HepG2 (cell line): ENCODE data around the gene GSDME. TPM values are rescaled to one million over a fixed set of nuclear protein-coding genes. Genes with fewer than 3 reads are reported as not detected.

Experiments used
- ATAC-seq: fragments of 200-7000 bp; cut with Tn5 transposase; 3 replicates; pipeline ENCODE4 v1.9.1; 2020; ENCODE audit warnings: mild to moderate bottlenecking, moderate library complexity
- BruUV-seq: library from RNA; stranded (reverse); fragments of 400-500 nt; replicated peaks from 2 replicates; lab custom pipeline; 2021; lab: Mats Ljungman, UMichigan
- CTCF ChIA-PET: fragments of 300-600 bp; formaldehyde crosslinking; extraction: SDS; loops from one replicate; lab custom pipeline; 2021; ENCODE audit warnings: low total read pairs, inconsistent platforms, low intra/inter-chr PET ratio; lab: Yijun Ruan, JAX
- POLR2A ChIA-PET: fragments of 350-600 bp; sonication (Branson Sonifier 250); formaldehyde crosslinking; loops from one replicate; lab custom pipeline; 2020; ENCODE audit warnings: antibody characterized with exemption, inconsistent platforms; lab: Yijun Ruan, JAX
- DNase-seq: peaks from one replicate; pipeline ENCODE4 v3.0.0-alpha.2; 2015; ENCODE audit warnings: low spot score
- FAIRE-seq: peaks from 3 replicates; lab custom pipeline; 2011; peaks lifted over from hg19 to GRCh38; lab: Jason Lieb, UNC
- H2AFZ ChIP-seq: one replicate; pipeline ENCODE4 v1.6.1; 2011; ENCODE audit warnings: low read length, inconsistent platforms
- H3K27ac ChIP-seq: fragments of 300-600 bp; 3 replicates; pipeline ENCODE4 v1.8.0; 2011; ENCODE audit warnings: mixed run types, mild to moderate bottlenecking, mixed read lengths, low read length, inconsistent platforms; ENCODE audit not compliant: insufficient read depth; ENCODE audit errors: extremely low read length
- H3K27me3 ChIP-seq, 2 experiments: fragments of 200-600 bp in 1 of 2; 2 replicates in 1 of 2; 3 replicates in 1 of 2; pipeline versions ENCODE4 v1.6.0 to v1.8.0; 2011; ENCODE audit warnings: low read length in 2 of 2, mild to moderate bottlenecking in 2 of 2, moderate library complexity in 2 of 2, inconsistent platforms in 1 of 2; ENCODE audit not compliant: insufficient read depth in 2 of 2, control insufficient read depth in 1 of 2
- H3K36me3 ChIP-seq, 2 experiments: fragments of 200-600 bp in 1 of 2; replicated peaks in 1 of 2; 2 replicates in 1 of 2; 3 replicates in 1 of 2; pipeline versions ENCODE4 v1.5.1 to v1.8.0; 2011; ENCODE audit warnings: low read length in 2 of 2, inconsistent platforms in 1 of 2; ENCODE audit not compliant: insufficient read depth in 2 of 2, control insufficient read depth in 1 of 2
- H3K4me1 ChIP-seq: 2 replicates; pipeline ENCODE4 v1.5.1; 2012; ENCODE audit warnings: low read length, inconsistent platforms; ENCODE audit not compliant: insufficient read depth
- H3K4me2 ChIP-seq: 2 replicates; pipeline ENCODE4 v1.6.0; 2011; ENCODE audit warnings: low read depth, low read length, inconsistent platforms
- H3K4me3 ChIP-seq, 3 experiments: fragments of 200-600 bp in 1 of 3; sonication (generic), shearing (Covaris generic) in 1 of 3; replicated peaks in 1 of 3; 2 replicates each; pipeline ENCODE4 v1.5.1; 2011 to 2016; ENCODE audit warnings: low read length in 3 of 3, inconsistent platforms in 2 of 3, low read depth in 2 of 3, mild to moderate bottlenecking in 2 of 3, control low read depth in 1 of 3, mixed read lengths in 1 of 3; ENCODE audit not compliant: insufficient read depth in 1 of 3
- H3K79me2 ChIP-seq: one replicate; pipeline ENCODE4 v1.6.1; 2011; ENCODE audit warnings: low read length, inconsistent platforms; ENCODE audit not compliant: insufficient read depth
- H3K9ac ChIP-seq: 2 replicates; pipeline ENCODE4 v1.6.0; 2011; ENCODE audit warnings: mild to moderate bottlenecking, low read depth, low read length, inconsistent platforms; ENCODE audit not compliant: insufficient read depth
- H3K9me3 ChIP-seq: 2 replicates; pipeline ENCODE4 v1.5.1; 2012; ENCODE audit warnings: mild to moderate bottlenecking, low read length
- H4K20me1 ChIP-seq: 2 replicates; pipeline ENCODE4 v1.6.0; 2011; ENCODE audit warnings: inconsistent platforms, mild to moderate bottlenecking, low read length, moderate library complexity; ENCODE audit not compliant: insufficient read depth
- CHCHD3 ChIP-seq: sonication (generic); formaldehyde crosslinking; IDR thresholded peaks from 2 replicates; pipeline ENCODE4 v1.8.0; 2022; ENCODE audit warnings: mild to moderate bottlenecking, missing genetic modification reagents, moderate library complexity
- FLYWCH1 ChIP-seq: sonication (generic); formaldehyde crosslinking; IDR thresholded peaks from 2 replicates; pipeline ENCODE4 v1.8.1; 2023; ENCODE audit warnings: mild to moderate bottlenecking, missing genetic modification reagents
- HNRNPUL1 ChIP-seq: fragments of 200-400 bp; formaldehyde crosslinking; IDR thresholded peaks from 2 replicates; pipeline ENCODE4 v1.6.1; 2017; ENCODE audit warnings: low read depth, mild to moderate bottlenecking, low read length, moderate library complexity
- RBAK ChIP-seq: sonication (generic); formaldehyde crosslinking; IDR thresholded peaks from 2 replicates; pipeline ENCODE4 v1.5.1; 2020; ENCODE audit warnings: mild to moderate bottlenecking, missing genetic modification reagents
- TAF1 ChIP-seq: sonication (generic); formaldehyde crosslinking; IDR thresholded peaks from 2 replicates; pipeline ENCODE4 v1.4.0; 2020; ENCODE audit warnings: missing genetic modification reagents
- ZFP90 ChIP-seq: sonication (generic); formaldehyde crosslinking; IDR thresholded peaks from 2 replicates; pipeline ENCODE4 v1.8.0; 2022; ENCODE audit warnings: missing genetic modification reagents, mild to moderate bottlenecking, inconsistent platforms, borderline replicate concordance
- ZNF382 ChIP-seq: sonication (generic); formaldehyde crosslinking; IDR thresholded peaks from 2 replicates; pipeline ENCODE4 v1.5.0; 2020; ENCODE audit warnings: missing genetic modification reagents, mild to moderate bottlenecking, borderline replicate concordance
- ZNF546 ChIP-seq: sonication (generic); formaldehyde crosslinking; conservative IDR thresholded peaks from 2 replicates; pipeline ENCODE4 v1.8.1; 2023; ENCODE audit warnings: mild to moderate bottlenecking, missing genetic modification reagents
- ZNF552 ChIP-seq: sonication (generic); formaldehyde crosslinking; IDR thresholded peaks from 2 replicates; pipeline ENCODE4 v1.9.0; 2022; ENCODE audit warnings: missing genetic modification reagents, mild to moderate bottlenecking, borderline replicate concordance
- ZNF614 ChIP-seq: IDR thresholded peaks from 2 replicates; pipeline ENCODE4 v1.6.1; 2018; ENCODE audit warnings: missing biosample characterization, missing genetic modification reagents, inconsistent platforms, borderline replicate concordance
- WGBS: methylation state at CpG from one replicate; pipeline ENCODE4 v1.1.6; 2017; ENCODE audit warnings: low lambda C conversion rate; 5-methylcytosine and 5-hydroxymethylcytosine counted together
- in situ Hi-C: cut with HindIII; loops from 2 replicates; pipeline ENCODE4 v1.10.0; 2017; ENCODE audit warnings: low pct_unique_long_range_greater_than_20kb; ENCODE audit not compliant: extremely low pct_ligation_motif_present
- intact Hi-C: fragments of 100-400 bp; cut with micrococcal nuclease; formaldehyde crosslinking; loops from one replicate; pipeline ENCODE4 v1.10.0; 2022; ENCODE audit not compliant: unreplicated experiment
- polyA plus RNA-seq, 8 experiments: library from polyadenylated mRNA; depleted of rRNA in 3 of 8; stranded (reverse) in 7 of 8; unstranded in 1 of 8; fragments of >200 nt; fragmentation: Illumina TruSeq in 4 of 8; extraction: Trizol in 4 of 8; gene quantifications; 2 replicates each; pipeline versions ENCODE4 v1.2.1 to v1.2.3, GENCODE V29; 2011 to 2016; ENCODE audit warnings: low read depth in 4 of 8, missing spikeins in 1 of 8, mixed read lengths in 1 of 8; ENCODE audit not compliant: insufficient read depth in 1 of 8
- total RNA-seq, 5 experiments: library from RNA; depleted of rRNA; stranded (reverse); fragments of >200 nt; fragmentation: Illumina TruSeq; extraction: Trizol; gene quantifications; 2 replicates each; pipeline ENCODE4 v1.2.3, GENCODE V29; 2016; ENCODE audit warnings: low read depth in 1 of 5
- TF ChIP-seq, protein P1 (sequence below): sonication (generic); formaldehyde crosslinking; IDR thresholded peaks from 2 replicates; pipeline ENCODE4; 2020; ENCODE audit warnings: missing genetic modification reagents, mild to moderate bottlenecking, borderline replicate concordance
- TF ChIP-seq, protein P2 (sequence below): sonication (generic); formaldehyde crosslinking; conservative IDR thresholded peaks from 2 replicates; pipeline ENCODE4 v1.8.0; 2022; ENCODE audit warnings: mild to moderate bottlenecking, moderate library complexity, missing genetic modification reagents

Gene GSDME
- total and polyA plus RNA-seq, 2 of the 13 experiments (the other 11 are each of a cell fraction or from before 2014, with no cell fraction given) = 19.2 to 28.2 TPM

DNA sequence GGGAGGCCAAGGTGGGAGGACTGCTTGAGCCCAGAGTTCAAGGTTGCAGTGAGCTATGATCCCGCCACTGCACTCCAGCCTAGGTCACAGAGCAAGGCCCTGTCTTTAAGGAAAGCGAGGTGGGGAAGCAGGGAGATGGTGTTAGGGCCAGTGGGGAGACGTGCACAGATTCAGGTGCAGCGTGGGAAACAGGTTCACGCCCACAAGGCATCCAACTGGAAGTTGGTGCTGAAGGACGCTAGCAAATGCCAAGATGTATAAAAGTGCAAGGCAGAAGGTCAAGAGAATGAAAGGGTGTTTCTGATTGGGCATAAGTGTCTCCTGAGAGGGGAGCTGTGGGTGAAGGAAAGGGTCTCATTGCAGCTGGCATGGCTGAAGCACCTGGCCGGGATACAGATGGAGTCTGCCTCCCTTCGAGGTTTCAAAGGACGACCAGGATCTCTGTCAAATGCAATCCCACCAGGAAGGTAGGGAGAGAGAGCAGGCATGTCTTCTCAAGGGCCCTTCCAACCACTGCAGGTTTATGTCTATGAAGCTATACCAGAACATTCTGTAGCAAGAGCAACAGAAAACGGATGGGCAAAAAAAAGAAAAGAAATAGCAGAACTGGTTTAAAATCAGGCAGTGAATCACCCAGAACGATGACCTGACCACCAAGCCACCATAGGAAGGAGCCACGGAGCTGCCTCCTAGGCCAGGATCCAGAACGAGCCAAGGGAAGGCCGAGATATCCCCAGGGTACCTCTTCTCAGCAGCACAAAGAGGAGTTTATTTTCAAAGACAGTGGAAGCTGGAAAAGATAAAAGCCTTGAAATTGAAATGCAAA is 43.2 kb downstream of the GSDME start:
- Histone ChIP-seq H3K27me3 (no peaks in the 10 kb centered on the region), H4K20me1 (no peaks in the 10 kb centered on the region), H2AFZ (no peak overlapping the region), H3K4me1 (no peaks in the 10 kb centered on the region), H3K4me3 (no peak overlapping the region), H3K27ac (no peak overlapping the region), H3K79me2 (no peaks in the 10 kb centered on the region), H3K9me3 (no peaks in the 10 kb centered on the region), H3K36me3 (peaks cover 4 to 22% of the 10 kb centered on the region in 2 experiments; a peak in 3 of 5 replicates), H3K9ac (no peak overlapping the region), H3K4me2 (no peak overlapping the region)
- BruUV-seq = no TSS peak
- WGBS = 94% methylated on average over 14 of the region's 14 CpGs
- ATAC-seq (no peak), DNase-seq (no peak), FAIRE-seq (no peak)
- ChIA-PET POLR2A (no interaction called here), CTCF (no interaction called here)
- in situ Hi-C loops (no loop called here), intact Hi-C loops (no loop called here)
- no peak for TF ChIP-seq FLYWCH1 (CRISPR knock-in tag)
- no peak for TF ChIP-seq CHCHD3
- TF ChIP-seq ZNF552 (CRISPR knock-in tag) = no peak
- TF ChIP-seq TAF1 = no peak
- no peak for TF ChIP-seq RBAK (CRISPR knock-in tag)

DNA sequence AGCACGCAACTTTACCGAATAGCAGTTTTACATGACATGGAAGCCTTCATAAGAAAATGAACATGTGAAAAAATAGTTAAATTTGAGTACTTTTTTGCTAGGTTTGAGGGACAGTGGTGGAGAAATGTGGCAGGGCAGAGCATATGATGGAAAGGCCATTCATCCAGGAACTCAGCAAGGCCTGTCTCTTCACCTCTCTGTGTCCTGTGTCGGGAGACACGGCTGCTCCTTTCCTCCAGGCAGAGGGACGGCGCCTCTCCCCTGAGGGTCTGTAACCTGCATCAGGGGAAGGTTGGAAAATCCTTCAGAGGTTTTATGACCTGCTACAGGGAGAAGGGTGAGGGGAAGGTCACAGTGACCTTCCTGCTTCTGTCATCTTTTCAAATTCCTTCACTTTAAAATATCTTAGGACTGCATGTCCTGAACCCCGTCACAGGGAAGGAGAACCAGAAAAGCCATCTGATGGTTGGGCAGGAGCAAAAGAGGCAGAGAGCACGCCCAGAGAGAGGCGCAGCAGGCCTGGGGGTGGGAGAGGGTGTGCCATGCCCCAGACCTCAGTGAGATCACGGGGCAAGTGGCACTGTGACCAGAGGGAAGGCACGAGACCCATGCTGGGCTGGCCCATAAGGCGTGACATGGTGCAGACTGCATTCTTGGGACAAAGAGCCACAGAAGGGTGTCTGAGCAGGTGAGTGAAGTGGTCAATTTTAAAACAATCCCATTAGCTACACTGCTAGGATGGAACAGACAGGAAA is 44.0 kb downstream of the GSDME start:
- intact Hi-C loops (no loop called here), in situ Hi-C loops (no loop called here)
- Histone ChIP-seq H3K79me2 (no peaks in the 10 kb centered on the region), H3K9me3 (no peaks in the 10 kb centered on the region), H3K4me2 (no peak overlapping the region), H3K9ac (no peak overlapping the region), H3K27ac (no peak overlapping the region), H3K36me3 (peaks cover 4 to 14% of the 10 kb centered on the region in 2 experiments; a peak in 3 of 5 replicates), H2AFZ (no peak overlapping the region), H3K4me1 (no peaks in the 10 kb centered on the region), H4K20me1 (no peaks in the 10 kb centered on the region), H3K27me3 (no peaks in the 10 kb centered on the region), H3K4me3 (no peak overlapping the region)
- FAIRE-seq (no peak), ATAC-seq (no peak), DNase-seq (no peak)
- ChIA-PET POLR2A (no interaction called here), CTCF (no interaction called here)
- WGBS = 96% methylated on average over 12 of the region's 12 CpGs
- BruUV-seq = no TSS peak
- no peak for TF ChIP-seq ZNF382 (CRISPR knock-in tag)
- TF ChIP-seq ZFP90 = no peak
- no peak for TF ChIP-seq ZNF614 (CRISPR knock-in tag)
- TF ChIP-seq, protein P1, sequence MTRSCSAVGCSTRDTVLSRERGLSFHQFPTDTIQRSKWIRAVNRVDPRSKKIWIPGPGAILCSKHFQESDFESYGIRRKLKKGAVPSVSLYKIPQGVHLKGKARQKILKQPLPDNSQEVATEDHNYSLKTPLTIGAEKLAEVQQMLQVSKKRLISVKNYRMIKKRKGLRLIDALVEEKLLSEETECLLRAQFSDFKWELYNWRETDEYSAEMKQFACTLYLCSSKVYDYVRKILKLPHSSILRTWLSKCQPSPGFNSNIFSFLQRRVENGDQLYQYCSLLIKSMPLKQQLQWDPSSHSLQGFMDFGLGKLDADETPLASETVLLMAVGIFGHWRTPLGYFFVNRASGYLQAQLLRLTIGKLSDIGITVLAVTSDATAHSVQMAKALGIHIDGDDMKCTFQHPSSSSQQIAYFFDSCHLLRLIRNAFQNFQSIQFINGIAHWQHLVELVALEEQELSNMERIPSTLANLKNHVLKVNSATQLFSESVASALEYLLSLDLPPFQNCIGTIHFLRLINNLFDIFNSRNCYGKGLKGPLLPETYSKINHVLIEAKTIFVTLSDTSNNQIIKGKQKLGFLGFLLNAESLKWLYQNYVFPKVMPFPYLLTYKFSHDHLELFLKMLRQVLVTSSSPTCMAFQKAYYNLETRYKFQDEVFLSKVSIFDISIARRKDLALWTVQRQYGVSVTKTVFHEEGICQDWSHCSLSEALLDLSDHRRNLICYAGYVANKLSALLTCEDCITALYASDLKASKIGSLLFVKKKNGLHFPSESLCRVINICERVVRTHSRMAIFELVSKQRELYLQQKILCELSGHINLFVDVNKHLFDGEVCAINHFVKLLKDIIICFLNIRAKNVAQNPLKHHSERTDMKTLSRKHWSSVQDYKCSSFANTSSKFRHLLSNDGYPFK (CRISPR knock-in tag) = no peak
- no peak for TF ChIP-seq ZNF546 (CRISPR knock-in tag)
- TF ChIP-seq HNRNPUL1 = no peak
- TF ChIP-seq, protein P2, sequence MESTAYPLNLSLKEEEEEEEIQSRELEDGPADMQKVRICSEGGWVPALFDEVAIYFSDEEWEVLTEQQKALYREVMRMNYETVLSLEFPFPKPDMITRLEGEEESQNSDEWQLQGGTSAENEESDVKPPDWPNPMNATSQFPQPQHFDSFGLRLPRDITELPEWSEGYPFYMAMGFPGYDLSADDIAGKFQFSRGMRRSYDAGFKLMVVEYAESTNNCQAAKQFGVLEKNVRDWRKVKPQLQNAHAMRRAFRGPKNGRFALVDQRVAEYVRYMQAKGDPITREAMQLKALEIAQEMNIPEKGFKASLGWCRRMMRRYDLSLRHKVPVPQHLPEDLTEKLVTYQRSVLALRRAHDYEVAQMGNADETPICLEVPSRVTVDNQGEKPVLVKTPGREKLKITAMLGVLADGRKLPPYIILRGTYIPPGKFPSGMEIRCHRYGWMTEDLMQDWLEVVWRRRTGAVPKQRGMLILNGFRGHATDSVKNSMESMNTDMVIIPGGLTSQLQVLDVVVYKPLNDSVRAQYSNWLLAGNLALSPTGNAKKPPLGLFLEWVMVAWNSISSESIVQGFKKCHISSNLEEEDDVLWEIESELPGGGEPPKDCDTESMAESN = no peak
